GM21526 (cell line): ENCODE measurements around the gene VAV2.

Experiments used
- ATAC-seq: cut with Tn5 transposase; IDR thresholded peaks from one replicate; pipeline ENCODE4 v1.9.1; 2021; ENCODE audit warnings: moderate library complexity; ENCODE audit not compliant: unreplicated experiment, low FRiP score

The VAV2 gene

DNA sequence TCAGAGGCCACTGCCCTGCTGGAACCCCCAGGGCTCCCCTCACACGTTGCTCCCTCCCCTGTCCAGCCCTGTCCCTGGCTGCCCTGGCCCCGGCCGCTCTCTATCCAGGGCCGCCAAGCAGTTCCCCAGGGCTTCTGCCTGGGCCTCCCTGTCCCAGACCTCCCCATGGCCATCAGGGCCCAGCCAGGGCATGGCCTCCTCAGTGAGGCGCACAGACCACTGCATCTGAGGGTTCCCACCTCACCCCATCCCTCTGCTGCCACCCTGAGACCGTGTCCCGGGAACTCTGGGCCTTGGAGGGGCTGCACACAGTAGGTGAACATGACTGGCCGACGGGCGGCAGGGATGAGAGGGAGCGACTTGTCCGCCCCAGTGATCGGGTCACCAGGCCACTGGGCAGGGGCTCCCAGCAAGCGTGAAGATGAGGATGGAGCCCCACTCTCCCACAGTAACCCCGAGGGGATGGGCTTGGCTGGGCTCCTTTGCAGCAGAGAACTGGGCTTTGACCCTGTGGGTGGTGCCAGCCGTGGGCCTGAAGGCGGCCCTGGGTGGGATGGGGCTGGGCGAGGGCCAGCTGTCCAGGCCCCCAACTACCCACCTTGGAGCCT is 145.5 kb downstream of the VAV2 start:
- no peak for ATAC-seq

DNA sequence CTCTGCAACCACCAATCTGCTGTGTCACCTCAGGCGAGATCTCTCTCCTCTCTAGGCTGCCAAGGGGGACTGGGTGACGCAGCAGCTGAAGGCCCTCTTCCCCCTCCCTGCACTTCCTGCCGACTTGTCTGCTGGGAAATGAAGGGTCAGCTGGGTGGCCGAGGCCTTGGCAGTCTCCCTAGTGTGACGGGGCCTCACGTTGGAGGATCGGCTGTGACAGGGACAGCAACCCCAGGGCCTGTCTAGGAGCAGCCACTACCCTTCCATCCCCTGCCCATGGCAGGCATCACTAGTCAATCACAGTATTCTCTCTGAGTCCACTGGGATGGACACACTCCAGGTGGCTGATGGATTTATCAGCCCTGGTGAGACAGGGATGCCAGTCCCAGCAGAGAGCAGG is 146.7 kb downstream of the VAV2 start:
- ATAC-seq = no peak

DNA sequence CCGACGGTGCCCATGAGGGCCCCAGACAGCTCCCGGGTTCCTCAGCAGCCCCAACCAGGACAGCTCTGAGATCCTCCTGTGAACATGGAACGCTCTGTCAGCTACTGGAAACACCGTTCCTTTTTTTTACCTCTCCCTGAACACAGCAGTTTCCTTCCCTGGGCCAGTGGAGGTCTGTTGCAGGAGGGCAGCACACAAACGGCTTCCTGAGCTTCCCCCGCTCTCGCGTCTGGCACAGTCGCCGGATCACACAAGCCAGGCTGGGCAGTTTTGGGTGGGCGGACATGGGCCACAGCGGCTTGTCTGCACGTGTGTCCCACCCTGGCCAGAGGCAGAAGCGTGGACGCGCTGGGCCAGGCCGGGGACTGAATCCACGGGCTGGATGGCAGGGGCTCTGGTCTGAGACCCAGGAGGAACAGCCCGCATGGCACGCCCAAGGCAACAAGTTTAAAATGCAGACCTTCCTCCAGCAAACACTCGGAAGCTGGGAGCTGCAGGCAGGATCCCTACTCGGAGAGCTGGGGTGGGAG is 147.2 kb downstream of the VAV2 start:
- no peak for ATAC-seq

DNA sequence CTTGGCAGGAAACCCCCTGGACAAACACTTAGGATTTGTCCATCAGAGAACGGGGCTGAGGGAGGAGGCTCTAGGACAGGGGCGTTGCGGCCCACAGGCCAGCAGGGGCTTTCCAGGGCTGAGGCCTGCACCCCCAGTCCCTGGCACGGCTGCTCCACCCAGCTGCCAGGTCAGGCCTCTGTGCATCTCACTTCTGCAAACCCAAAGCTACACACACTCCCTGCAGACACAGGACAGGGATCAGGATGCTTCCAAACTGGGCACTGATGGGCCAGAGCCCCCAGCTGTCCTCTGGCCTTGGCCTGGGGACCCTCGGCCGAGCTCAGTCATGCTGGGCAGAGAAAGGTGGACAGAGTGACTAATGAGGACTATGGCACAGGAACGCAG is 147.7 kb downstream of the VAV2 start:
- ATAC-seq = no peak

DNA sequence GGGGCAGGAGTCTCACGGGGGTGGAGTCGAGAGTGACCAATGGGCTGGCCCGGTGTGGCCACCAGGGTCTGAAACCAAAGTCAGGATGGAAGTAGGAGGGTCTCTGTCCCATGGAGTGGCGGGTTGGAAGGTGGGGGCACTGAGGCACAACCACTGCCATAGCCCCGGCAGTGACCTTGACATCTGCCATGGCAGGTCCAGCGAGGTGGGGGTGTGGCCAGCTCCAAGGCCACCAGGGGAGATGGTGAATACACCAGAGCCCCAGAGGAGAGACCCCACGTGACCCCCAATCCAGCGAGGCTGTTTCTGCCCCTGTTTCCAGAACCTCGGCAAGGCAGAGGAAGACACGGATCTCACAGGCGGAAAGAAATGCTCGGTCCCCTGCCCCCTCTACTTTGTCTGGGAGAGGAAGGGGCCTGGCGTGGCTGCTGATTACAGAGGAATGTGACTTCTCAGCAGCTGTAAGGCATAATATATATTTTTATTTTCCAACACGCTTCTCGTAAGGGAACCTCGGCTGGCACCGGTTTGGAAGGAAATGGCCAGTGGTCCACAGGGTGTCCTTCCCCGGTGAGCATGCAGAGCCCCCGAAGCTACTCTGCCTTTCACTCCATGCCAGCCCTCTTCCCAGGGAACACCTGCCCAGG is 148.2 kb downstream of the VAV2 start:
- no peak for ATAC-seq

DNA sequence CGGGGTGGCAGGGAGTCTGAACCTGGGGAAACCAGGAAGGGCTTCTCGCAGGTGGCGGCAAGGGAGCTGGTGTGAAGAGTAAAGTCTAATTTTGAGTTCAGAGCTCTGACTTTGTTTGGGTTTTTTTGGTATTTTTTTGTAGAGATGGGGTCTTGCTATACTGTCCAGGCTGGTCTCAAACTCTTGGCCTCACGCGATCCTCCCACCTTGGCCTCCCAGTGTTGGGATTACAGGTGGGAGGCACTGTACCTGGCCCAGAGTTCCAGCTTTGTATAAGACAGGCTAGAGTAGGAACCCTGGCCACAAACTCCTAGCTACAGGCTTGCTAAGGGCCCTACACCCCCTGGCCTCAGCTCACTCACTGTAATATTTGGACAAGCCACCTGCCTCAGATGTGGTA is 148.9 kb downstream of the VAV2 start:
- no peak for ATAC-seq

DNA sequence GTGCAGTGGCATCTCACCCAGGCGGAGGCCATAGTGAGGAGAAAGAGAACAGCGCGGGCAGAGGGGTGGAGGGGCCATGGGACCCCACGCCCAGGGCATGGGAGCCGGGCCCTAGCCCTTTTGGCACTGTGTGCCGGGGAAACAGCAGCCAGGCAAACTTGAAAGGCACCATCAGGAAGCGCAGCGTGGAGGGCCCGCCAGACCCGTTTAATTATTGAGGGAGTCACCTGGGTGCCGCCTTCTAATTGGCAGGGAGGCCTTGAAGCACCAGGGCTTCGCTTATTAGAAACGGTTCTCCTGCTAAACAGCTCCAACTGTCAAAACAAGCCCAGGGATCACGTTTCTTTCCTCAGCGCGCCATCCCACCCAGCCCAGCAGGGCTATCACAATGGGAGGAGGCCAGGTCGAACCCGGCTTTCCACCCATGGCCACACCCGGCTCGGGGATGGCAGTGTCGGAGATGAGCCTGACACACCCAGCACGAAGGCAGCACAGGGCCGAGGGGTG is 149.3 kb downstream of the VAV2 start:
- no peak for ATAC-seq

DNA sequence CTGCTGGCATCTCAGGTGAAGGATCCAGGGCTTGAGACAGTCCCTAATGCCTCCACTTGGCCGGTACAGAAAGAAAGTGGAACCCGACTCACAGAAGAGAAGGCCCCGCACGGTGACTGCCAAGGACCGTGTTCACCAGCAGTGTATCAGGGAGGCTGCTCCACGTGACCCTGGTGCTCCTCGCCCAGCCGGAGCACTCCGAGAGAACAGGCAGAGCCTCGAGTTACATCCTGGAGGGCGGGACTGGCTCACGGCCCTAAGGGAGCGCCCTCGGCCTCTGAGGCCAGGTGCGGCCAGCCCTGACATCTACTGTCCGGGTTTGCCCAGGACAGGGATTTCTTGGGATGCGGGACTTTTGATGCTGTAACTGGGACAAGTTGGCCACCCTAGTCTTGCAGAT is 149.9 kb downstream of the VAV2 start:
- no peak for ATAC-seq

DNA sequence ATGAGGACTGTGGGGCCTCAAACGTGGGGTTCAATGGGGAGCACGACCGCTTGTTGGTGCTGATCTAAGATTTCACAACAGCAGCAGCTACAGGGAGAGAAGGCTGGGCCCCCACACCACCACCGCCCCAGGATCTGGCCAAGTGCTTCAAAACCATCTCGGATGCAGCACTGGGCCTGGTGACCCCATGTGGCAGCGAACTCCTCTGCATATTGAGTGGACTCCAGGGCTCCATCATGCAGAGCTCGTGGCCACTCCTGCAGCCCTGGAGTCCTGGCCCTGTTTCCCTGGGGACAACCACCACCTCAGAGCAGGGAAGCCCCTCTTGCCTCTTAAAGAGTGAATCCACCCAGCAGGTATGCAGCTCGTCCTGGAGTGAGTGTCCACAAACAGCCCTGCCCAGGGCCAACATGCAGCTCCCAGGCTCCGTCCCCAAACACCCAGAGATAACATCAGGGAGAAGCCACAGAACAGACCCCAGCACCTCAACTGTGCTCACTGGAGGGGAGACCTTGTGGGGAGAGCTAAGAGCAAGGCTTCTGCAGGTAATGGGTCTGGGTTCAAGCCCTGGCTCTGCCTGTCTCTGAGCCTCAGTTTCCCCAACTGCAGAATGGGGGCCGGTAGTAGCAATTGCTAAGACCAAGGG is 150.8 kb downstream of the VAV2 start:
- ATAC-seq = no peak

DNA sequence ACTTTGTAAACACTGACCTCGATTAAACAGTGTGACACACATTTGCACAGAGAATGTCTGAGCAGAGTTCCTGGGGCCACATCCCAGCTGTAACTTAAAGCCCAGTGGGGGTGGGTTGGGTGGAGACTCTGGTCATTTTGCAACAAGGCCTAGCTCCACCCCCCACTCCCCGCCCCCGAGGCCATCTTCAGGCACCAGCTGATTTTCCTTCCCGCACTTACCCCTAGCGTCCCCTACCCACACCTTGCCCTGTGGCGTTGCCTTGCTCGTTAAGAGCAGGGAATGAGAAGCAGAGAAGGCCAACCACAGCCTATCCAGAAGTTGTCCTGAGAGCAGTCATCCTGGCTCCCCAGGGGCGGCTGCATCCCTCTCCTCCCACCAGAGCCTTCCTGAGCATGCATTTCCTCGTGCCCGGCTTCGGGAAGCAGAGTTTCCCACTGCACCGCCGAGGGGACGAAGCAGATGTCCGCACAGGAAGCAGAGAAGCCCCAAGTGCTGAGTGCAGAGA is 152.2 kb downstream of the VAV2 start:
- ATAC-seq = no peak

DNA sequence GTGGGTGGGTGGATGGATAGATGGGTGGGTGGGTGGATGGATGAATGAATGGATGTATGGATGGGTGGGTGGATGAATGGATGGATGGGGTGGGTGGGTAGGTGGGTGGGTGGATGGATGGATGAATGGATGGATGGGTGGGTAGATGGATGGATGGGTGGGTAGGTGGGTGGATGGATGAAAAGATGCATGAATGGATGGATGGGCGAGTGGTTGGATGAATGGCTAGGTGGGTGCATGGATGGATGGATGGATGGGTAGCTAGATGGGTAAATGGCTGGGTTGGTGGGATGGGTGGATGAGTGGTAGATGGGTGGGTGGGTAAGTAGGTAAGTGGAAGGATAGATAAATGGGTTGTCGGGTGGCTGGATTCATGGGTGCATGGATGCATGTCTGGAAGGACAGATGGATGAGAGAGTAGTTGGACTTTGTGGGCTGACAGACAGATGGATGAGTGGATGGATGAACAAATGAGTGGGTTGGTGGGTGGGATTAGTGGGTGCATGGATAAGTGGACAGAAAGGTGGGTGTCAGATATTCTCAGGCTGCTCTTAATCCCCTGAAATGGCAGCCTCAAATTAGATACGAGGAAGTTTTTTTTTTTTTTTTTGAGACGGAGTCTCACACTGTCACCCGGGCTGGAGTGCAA is 153.1 kb downstream of the VAV2 start:
- ATAC-seq = no peak

DNA sequence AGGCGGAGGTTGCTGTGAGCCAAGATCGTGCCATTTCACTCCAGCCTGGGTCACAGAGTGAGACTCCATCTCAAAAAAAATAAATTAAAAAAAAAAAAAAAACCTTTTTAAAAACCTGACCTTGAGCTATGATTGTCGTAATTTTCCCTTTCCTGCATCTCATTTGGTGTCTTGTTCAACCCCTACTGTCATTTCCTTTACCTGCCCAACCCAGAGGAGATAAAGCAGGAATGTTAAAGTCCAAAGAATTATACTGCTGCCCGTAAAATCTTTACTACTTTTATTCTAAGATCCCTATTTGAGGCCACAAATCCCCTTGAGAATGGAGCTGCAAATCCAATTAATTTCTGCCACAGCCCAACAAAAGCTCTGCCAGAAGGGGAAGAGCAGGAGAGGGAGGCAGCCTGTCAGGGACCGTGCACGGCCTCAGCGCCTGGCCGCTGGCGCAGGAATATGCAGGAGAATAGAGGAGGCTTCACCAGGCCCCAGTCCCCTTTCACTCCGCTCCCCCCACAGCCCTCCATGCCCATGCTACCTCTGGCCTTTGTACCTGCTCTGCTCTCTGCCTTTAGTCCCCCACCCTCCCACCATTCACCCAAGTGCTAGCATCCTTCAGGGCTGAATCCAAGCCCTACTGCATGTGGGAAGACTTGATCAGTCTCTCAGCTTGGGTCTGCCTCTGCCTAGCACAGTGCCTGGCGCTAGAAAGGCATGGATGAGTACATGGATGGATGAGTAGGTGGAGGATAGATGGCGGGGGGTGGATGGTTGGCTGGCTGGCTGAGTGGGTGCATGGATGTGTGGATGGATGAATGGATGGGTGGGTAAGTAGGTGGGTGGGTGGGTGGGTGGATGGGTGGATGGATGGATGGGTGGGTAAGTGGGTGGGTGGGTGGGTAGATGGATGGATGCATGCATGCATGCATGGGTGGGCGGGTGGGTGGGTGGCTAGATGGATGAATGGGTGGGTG is 154.2 kb downstream of the VAV2 start:
- no peak for ATAC-seq

DNA sequence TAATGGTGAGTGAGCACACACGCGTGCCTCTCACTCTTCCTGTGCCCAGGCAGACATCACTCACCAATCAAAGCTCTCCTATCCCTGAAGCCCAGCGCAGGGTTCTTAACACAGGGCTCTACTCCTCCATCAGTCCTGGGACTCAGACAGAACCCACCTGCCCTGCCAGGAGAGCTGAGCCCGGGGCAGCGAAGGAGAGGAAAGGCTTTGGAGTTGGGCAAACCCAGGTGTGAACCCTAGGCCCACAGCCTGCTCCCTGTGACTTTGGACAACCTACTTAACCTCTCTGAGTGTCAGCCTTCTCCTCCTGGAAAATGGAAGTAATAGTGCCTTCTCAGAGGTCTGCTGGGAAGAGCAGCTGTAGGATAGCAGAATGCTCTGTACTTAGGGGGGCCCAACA is 155.3 kb downstream of the VAV2 start:
- ATAC-seq = no peak

DNA sequence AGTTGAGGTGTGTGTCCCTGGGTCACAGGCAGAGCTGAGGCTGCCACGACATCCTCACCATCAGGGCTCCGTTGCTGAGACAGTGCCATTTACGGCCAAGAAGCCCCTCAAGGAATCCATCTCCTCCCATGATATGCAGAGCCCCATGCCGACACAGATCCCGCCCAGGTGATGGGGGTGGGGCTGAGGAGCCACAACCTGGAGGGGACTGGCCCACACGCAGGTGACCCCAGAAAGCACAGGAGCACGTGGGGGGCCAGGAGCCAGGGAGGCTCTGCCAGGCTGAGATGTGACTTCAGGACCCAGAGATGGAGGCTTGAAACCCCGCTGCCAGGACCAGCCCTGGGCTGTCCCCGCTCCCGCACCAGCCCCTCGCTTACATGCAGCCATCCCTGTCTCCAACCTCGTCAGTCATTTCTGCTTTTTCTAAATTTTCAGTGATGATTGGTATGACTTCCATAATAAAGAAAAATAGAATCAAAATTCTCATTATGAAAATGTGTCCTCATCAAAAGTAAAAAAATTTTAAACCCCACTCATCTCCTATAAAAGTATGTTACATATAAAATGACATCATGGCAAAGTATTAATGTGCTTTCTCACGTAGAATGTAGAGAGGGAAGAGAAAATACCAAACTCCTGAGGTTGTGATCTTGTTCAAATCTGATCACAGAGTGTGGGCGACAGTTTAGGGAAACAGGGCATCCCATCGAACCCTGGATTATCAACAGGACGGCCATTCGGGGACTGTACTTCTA is 155.9 kb downstream of the VAV2 start:
- no peak for ATAC-seq

DNA sequence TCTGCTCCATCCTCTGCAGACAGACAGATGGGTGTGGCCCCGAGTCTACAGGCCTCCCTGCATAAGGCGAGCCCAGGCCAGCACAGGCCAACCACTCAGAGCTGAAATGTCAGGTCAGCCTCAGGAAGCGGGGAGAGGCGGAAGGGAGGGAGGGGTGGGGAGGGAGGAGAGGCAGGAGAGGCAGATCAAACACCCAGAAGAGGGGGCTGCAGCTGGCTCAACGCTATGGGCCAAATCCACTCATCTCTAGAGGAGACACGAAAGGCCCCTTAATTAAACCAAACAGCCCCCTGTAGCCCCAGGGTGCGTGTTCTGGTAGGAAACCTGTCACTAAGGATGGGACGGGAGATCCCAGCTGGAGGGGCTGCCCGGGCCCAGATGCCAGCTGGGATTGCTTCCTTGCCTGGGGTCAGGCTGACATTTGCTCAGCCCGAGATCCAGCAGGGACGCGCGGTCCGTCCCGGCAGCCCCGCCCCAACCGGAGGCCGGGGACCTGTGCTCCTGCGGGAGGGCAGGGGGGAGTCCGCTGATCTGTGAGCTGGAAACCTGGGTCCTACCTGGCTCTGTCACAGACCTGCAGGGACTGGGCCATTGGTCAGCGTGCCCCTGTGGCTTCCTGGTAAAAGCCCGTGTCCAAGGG is 156.7 kb downstream of the VAV2 start:
- ATAC-seq = no peak

DNA sequence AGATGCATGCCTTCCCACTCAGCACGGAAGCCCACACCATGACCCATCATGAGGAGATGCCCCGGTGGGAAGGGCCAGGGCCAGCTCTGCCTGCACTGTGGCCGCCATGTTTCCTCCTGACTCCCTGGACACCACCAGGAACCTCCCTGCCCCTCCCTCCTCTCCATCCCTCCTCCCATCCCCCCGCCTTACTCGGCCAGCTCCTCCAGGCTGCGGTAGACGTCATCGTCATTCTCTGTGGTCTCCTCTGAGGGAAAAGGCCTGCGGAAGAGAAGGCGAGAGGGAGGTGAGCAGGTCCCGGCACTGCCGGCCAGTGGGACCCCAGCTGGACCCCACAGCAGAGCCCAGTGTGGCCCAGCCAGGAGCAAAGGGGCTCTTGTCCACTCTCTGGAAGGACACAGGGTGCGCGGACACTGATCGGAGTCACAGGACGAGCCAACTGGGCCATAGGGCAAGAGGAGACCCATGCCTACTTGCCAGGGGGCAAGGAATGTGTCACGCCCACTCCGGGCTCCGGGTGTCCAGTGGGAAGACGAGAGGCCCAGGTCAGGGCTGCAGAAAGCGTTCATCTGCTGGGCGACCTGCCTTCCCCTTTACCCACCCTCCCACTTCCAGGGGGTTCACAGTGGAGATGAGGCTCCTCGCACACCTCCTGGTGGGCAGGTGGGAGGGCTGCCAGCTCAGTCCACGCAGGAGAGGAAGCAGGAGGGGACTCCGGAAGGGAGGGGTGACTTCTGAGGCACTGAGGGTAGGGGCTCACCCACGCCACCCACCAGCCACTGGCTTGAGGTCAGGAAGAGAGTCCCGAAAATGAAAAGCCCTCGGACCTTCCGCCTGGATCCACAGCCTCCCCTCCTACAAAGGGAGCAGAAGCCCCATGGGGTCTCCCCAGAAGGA is 157.8 kb downstream of the VAV2 start:
- no peak for ATAC-seq

DNA sequence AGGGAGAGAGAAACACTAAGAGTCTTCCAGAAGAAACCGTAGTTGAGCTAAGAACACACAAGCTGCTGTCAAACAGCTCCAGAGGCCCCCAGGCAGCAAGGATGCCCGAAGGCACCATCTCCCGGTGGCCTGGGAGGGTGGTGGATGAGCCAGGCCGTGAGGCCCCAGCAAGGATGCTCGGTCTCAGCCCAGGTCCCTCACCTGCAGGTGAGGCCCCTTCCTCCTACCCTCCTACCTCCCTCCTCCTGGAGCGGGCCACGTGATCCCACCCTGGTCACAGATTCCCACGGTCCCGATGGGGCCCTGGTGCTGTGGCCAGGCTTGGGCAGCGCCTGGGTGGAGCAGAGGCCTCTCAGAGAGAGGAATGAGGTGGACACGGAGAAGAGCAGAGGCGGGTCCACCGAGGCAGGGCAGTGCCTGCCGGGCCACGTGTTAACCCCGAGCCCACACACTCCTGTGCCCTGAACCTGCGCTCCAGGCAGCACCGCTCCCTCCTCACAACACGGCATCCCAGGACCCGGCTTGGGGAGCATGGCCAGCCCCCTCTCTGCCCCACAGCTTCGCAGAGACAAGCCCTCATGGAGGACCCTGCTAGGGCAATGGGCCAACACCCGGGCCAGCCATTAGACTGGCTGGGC is 158.6 kb downstream of the VAV2 start:
- no peak for ATAC-seq
